GM19463 (cell line): ENCODE results near the gene DNMBP.
A peak's percentile ranks its signal among the peaks of the same experiment; 100 is the strongest.
"Not testable (repeated sequence)": the region's sequence is repeated elsewhere in the genome, so short reads cannot be mapped to it uniquely, and the experiment has no call there.

Experiments used
- ATAC-seq: cut with Tn5 transposase; IDR thresholded peaks from one replicate; pipeline ENCODE4 v1.9.1; 2021; ENCODE audit warnings: mild to moderate bottlenecking, moderate library complexity; ENCODE audit not compliant: unreplicated experiment

The DNMBP gene

DNA sequence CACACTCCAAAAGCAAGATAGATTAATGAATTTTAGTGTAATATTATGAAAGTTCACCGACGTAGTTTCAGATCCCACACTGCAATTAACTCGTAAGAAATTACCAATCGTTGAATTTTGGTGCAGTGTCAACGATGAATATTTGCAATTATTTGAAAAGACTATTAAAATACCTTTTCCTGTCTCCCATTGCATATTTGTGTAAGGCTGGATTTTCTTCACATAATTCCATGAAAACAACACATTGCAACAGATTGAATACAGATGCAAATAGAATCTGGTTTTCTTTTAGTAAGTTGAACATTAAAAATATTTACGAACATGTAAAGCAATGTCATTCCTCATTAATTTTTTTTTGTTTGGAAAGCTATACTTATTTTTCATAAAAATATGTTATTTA is 50.9 kb downstream of the DNMBP start:
- no peak for ATAC-seq

DNA sequence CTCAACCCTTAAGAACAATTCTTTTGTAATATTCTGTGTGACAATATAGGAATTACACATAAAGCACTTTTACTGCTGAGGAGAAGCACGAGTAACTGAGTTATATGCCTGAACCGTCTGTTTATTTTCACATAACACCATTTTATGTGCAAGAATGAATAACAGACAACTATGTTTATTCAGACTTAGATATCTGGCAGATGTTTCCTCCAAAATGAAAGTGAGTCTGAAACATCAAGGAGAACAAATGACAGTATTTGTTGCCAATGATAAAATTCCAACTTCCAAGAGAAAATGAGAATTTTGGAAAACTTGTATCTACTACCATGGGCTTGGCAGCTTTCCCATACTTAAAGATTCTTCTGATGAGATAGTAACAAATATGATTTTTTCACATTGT is 51.4 kb downstream of the DNMBP start:
- no peak for ATAC-seq

DNA sequence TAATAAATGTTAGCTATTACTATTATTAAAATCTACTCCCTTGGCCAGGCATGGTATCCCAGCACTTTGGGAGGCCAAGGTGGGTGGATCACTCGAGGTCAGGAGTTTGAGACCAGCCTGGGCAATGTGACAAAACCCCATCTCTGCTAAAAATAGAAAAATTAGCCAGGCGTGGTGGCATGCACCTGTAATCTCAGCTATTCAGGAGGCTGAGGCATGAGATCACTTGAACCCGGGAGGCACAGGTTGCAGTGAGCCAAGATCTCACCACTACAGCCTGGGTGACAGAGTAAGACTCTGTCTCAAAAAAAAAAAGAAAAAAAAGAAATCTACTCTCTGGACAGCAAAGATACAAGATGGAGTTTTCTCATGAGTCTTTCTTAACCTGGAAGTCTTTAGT is 56.2 kb downstream of the DNMBP start:
- not testable (repeated sequence) for ATAC-seq

DNA sequence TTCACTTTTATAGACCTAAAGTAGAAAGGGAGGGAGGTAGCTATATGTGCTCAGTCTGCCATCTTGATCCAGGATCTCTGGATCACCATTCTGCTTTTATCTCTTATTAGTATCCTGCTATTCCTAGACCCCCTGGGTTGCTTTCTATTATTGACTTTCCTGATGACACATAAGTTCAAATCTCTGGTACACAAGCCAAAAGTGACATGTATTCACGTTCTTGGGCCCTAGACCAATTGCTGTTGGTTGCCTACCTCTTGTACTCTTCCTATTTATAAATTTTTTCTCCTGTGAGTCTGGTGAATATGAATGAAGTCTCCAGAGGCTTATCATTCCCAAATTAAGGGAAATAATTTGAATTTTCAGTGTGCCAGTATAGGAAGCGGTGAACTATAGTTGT is 56.9 kb downstream of the DNMBP start:
- no peak for ATAC-seq

DNA sequence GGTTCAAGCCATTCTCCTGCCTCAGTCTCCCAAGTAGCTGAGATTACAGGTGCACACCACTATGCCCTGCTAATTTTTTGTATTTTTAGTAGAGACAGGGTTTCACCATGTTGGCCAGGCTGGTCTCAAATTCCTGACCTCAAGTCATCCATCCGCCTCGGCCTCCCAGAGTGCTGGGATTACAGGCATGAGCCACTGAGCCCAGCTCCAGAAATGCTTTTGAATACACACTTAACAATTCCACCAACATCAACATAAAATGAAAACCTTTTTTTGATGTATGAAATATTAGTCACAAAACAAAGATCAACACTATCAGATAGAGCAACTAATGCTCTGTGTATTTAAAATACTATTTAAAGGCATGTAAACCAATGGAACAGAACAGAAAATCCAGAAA is 63.7 kb downstream of the DNMBP start:
- ATAC-seq, result not testable (repeated sequence)

DNA sequence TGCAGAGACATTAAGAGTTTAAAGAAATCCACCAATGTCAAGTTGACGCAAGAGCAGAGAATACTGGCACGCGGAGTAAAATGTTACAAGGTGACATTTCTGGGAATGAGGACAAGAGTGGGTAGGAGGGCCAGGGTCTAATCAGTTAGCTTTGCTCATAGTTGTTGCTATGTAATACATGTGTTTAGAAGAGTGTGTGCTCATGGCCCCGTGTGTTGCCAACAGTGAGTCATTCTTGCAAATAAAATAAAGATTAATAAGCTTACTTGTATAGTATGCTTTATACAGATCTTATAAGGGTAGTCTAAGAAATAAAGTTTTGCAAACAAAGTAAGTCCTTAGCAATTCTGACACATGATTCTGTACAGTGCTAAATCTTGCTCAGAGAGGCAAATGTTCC is 64.5 kb downstream of the DNMBP start:
- no peak for ATAC-seq

DNA sequence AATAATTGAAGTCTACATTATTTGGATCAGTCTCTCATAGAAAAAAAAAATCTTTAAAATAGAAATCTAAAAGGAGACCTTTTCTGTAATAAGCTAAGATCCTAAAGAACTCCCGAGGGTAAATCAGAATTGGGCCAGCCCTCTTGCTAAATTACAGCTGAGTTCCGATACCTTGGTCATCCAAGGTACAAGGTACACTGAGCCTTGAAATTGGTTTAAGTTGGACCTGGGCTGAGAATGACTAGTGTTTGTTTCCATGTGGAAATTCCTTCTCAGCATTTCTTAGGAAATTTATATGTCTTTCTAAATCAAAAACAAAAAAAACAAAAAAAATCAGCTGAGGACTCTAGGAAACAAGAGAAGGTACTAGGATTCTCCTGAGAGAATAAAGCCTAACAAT is 64.9 kb downstream of the DNMBP start:
- no peak for ATAC-seq

DNA sequence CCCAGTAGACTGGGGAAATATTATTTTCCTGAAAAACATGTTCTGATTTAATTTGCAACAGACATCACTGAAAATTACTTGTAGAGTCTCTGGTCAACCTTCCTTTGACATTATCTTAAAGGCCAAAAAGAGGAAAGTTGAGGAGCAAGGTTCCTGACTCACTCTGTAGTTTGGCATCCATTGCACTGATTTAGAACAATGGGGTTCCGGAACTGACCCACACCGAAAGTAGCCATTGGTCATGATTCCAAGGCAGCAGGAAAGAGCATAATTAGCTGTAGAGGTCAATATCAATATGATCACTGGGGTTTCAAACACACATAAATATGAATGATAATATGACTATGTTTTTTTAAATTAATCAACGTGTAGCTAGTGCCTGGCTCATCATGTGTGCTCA is 65.8 kb downstream of the DNMBP start:
- no peak for ATAC-seq

DNA sequence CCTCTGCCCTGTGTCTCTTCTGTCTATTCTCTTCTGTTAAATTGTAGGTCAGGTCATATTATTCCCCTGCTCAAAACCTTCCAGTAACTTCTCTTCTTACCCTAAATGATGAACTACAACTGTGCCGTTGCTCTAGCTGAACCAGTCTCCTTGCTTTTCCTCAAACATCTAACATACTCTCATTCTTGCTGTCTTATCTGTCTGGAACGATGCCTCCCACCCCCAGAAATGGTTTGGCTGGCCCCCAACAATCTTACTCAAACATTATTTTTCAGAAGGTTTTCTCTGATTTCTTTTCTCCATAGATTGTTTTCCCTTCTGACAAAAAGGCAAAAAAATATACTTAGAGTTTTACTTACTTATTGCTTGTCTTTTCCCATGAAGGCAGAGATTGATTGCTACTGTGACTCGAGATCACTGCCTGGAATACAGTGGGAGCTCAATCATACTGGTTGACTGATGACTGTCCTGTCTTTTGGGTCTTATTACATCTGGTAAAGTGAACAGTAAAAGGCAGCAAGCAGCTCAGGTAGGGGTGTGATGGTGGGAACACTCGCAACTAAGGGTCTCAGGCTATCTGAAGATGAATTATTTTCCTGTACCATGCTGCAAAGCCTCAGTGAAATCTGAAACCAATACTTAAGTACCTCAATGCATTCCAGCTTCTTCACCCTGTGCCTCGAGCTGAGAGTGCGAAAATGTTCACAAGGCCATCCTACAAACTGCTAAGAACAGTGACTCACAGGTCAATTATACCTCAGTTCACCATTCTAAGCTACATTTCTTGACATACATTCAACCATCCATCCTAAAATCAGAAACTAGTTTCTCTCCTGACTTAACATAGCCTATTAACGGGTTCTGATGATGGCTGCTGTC is 67.6 kb downstream of the DNMBP start:
- no peak for ATAC-seq

DNA sequence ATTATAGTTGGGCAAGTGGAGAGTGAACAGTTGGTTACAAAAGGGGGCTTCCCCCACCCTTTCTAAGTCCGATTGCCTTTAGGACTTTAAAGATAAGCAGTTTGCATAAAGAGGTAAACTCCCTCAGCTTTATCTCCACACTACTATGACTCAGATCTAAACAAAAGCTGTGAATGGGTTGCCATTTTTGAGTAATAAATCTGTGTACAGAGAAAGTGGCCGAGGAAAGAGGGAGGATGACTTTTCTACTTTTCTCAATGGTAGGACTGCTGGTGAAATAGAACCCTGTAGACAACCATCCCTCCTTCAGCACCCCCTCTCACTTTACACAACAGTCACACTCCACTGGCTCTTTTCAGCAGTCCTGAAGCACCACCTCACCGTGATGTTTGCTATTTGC is 71.2 kb downstream of the DNMBP start:
- peak; percentile 92 for ATAC-seq

DNA sequence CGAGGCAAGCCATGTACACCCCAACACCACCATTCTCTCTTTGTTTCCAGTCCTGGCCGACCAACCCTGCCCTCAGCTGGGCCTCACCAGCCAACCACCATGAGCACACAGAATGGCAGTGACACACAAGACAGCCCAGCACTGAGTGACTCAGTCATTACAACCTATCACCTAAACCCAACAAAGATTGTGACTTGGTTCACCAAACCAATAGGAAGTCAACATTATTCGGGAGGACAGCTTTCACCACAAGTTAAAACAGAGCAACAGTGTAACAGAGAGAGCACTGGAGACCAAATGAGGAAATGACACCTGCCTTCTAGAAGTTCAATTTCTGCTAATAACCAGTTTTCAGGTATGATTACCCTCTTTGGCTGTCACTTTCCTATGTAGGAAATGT is 72.1 kb downstream of the DNMBP start:
- no peak for ATAC-seq

DNA sequence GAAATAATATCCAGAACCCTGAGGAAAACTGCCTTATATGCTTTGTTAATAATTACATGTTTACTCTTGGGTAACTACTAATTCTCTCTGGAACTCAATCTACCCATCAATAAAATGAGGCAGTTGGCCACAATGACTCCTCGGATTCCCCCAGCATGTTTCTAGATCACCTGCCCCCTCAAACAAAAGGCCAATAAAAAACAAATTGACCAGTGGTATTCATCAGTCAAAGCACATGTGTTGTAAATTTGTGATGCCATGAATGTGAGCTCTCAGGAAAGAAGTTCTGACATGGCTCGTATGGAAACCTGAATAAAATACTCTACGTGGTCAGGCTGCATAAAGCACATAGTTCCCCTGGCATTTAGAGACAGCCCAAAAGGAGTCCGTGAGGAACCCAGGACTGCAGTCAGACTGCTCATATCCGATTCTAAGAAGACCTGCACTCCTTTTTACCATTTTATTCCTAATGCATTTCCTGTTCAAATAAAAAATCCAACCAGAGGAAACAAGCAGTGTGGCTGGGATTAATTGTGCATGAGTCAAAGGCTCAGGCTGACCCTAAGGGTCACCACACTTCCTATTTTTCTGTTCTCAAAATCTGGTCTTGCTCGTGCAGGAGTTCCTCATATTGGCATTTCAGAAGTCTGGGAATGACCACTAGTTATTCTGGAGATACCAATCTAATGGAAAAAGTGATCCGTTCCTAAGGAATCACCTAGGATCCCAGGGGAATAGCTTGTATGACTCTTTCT is 77.4 kb downstream of the DNMBP start:
- ATAC-seq, result not testable (repeated sequence)

DNA sequence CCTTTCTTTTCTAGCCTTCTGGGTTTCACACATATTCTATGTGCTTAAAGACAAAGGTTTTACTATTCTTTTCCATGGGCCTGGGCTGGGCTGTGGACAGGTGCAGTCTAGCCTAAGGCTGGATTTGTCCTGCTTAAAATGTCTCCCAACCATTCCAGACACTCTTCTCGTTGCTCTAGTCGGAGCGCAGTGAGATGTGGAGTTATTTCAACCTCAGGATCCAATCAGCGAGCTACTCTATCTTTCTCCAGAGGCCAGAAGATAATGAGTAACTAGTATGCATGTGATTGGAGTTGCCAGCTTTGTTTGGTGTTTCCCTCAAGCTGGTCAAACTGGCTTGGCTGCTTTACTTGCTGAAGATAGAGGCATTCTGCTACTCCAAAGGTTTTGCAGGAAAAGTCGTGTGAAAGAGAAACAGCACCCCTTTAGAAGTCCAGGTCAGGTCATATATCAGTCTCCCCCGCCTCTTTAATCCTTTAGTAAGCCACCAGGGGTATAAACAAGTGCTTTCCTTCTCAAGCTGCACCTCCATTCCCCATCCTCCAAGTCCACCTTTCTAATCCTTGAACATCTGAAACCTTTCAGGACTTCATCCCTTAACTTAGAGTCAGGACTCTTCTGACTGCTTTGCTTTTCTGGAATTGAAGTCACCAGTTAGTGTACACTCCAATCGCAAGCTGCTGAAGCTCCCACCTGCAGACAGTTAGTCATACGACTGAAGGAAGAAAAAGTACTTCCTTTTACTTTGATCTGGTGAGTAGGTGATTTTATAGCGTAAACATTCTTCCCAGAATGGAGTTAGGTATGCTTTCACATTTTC is 78.8 kb downstream of the DNMBP start:
- no peak for ATAC-seq

DNA sequence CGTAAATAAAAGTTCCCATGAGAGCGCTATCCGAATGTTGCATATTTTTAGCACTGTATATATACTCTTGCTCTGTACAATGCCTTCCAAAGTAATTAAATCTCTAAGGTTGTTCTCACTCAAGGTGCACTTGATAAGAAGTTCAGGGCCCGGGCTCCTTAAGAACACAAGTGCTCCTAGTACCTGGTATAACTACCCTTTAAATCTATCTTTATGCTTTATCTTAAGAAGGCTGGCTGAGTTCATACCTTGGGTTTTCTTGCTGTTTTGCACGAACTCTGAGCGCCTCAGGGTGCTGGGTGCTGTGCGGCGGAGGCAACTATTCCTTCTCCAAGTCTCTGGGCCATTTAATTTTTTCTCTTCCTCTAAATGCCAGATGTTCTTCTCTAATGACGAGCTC is 80.4 kb downstream of the DNMBP start:
- no peak for ATAC-seq

DNA sequence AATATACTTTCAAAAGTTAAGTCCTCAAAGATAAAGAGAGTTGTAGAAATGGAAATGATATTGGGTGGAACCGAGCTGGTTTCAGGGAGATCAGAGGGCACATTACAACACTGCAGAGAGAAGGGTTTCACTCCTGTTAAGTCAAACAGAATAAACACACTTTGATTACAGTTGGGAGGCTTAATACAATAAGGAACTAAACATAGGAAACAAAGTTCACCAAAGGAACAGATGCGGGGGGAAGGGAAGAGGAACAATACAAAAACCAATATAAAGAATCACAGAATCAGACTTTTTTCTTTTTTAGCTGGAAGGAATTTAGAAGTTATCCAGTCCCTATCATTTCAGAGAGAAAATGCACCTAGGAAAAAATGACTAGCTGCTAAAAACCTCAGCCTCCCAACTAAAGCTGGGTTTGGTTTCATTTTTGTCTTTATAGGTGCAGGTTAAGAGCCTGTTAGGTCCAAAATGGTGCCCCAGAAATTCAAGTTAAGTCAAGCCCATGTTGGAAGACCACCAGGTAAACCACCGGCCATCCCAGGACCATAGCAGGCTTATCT is 81.9 kb downstream of the DNMBP start:
- ATAC-seq, result no peak

DNA sequence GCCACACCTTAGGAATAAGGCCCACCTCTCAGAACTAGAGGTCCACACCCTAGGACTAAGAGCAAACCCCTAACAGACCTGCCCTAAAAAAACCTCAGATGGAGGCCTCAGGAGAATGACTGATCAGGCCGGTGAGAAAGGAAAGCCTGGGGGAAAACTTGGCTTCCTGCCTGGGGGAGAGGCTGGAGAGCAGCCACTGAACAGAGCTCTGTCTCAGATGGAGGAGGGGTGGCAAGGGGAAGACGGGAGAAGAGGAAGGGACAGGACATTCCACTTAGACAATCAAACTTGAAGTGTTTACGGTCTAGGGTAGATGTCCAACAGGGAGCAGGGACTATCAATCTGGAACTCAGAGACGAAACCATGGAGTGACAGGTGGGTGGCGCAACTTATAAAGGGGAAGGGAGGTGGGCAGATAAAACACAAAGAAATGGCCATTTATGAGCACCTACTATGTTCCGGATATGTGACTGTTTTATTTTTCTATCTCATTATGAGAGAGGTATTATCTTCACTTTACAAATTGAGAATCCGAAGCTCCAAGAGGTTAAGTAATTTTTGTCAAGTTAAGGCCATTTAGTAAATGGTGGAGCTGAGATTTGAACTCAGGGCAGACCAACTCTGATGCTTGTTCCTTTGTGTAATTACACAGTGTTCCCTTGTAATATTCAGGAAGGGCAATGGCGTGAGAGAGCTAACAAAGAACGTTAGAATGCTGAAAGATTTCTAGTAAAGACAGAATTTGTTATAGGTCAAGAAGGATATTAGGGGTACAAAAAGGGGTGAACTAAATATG is 82.6 kb downstream of the DNMBP start:
- ATAC-seq, result no peak

DNA sequence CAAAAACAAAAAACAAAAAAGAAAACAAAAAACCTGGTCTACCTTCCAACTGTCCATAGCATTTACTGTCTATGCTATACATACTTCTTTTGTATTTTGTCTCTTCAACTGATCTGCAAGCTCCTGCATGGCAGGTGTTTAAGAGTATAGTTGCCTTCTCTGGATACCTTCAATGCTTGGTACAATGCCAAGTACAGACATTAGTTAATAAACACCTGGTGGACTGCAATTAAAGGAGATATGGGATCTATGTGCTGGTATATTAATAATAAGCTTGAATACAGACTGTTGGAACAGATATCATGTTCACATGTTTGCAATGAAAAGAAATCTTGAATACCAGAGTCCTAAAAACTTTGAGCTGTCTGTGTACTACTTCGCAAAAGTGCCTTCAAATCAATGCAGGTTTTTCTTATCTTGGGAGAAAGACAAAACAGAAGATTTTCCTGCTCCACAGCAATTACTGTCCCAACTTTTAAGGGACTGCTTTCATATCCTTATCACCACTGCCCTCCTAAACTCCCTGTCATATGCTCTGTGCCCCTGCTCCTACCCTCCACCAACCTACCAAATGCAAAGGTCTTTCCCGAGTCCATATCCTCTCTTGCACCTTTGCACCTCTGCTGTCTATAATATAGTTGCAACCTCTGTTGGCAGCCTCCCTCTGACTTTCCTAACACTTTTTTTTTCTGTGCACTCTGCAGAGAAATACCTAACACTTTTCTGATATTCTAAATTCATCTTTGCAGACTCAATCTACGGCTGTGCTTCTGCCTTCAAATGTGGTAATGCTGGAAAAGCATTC is 85.1 kb downstream of the DNMBP start:
- no peak for ATAC-seq

DNA sequence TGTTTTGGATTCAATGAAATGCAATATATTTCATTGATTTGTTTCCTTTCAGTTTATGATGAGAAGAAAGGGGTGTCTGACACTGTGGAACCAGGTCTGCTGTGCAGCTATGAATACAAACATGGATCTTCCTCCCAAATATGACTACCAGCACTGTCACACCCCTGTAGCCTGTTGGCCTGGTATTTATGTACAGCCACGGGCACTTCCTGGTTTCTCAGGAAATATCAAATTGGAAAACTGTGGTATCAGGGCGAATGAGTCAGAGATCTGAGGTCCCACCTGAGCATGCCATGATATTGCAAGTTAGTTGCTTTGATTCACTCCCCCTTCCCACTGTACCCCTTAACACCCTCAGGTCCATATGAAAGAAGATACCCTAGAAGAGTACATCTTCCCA is 87.8 kb downstream of the DNMBP start:
- no peak for ATAC-seq

DNA sequence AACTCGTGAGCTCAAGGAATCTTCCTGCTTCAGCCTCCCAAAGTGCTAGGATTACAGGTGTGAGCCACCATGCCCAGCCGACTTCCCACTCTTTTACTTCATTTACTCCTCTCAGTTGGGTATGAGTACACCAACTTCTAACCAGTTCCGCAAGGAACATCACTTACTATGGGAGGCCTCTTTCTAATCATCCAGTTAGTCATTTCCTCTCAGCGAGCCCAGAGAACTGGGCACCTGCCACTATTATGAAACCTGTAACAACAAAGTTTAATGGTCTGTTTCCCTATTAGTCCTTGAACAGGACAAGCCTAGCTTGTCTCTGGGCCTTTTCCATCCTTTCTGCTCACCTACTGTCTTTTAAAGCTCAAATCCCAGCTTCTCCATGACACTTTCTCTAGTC is 88.8 kb downstream of the DNMBP start:
- no peak for ATAC-seq

DNA sequence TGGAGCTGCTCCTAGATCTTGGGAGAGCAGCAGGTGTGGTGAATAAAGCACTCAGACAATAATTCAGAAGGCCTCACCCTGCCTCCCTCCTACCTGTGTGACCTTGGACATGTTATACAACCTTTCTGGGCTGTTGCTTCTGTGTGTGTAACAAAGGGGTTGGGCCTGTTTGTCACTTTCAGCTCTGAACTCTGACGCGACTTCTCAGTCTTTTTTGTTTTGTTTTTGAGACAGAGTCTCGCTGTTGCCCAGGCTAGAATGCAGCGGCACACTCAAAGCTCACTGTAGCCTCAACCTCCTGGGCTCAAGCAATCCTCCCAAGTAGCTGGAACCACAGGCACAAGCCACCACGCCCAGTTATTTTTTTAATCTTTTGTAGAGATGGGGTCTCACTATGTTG is 89.3 kb downstream of the DNMBP start:
- no peak for ATAC-seq
